Vagina (tissue), 2 donors: ENCODE results near the gene UPK2. TPM values are rescaled to one million over a fixed set of nuclear protein-coding genes. Genes with fewer than 3 reads are reported as not detected.

ENCODE experiments used
- DNase-seq, 2 donors: peaks; one replicate each; pipeline ENCODE4 v3.0.0-alpha.2; 2017; ENCODE audit errors: extremely low spot score in 2 of 2
- H3K27ac ChIP-seq: fragments of 200-600 bp; sonication (generic); one replicate; pipeline ENCODE4 v1.5.1; 2019
- H3K27me3 ChIP-seq: fragments of 200-600 bp; sonication (generic); one replicate; pipeline ENCODE4 v1.5.1; 2019
- H3K36me3 ChIP-seq, 2 donors: fragments of 200-600 bp; sonication (generic); one replicate each; pipeline ENCODE4 v1.5.1; 2017 to 2019
- H3K4me1 ChIP-seq: fragments of 200-600 bp; sonication (generic); one replicate; pipeline ENCODE4 v1.5.1; 2019
- H3K4me3 ChIP-seq, 2 donors: fragments of 200-600 bp; sonication (generic); 1 replicate in 1 of 2; 2 replicates in 1 of 2; pipeline ENCODE4 v1.5.1; 2016 to 2019
- H3K9me3 ChIP-seq: fragments of 200-600 bp; sonication (generic); one replicate; pipeline ENCODE4 v1.5.1; 2019
- POLR2A ChIP-seq, 2 donors: fragments of 450-650 bp; IDR thresholded peaks; one replicate each; pipeline ENCODE4 v1.6.1; 2017; ENCODE audit warnings: antibody characterized with exemption in 2 of 2, mild to moderate bottlenecking in 2 of 2, moderate library complexity in 2 of 2
- POLR2AphosphoS5 ChIP-seq, 2 donors: sonication (generic); formaldehyde crosslinking; IDR thresholded peaks; one replicate each; pipeline ENCODE4 v1.9.0; 2017; ENCODE audit warnings: antibody characterized with exemption in 2 of 2, mild to moderate bottlenecking in 2 of 2, low read depth in 1 of 2; ENCODE audit not compliant: insufficient read depth in 1 of 2
- intact Hi-C: fragments of 100-400 bp; cut with DNase I; formaldehyde crosslinking; loops from one replicate; pipeline ENCODE4 v1.15.1; 2023
- total RNA-seq: library from RNA; depleted of rRNA; stranded (reverse); fragments of >200 nt; gene quantifications from one replicate; pipeline ENCODE4 v1.2.3, GENCODE V29; 2016
- TF ChIP-seq, protein P1 (sequence below), 3 experiments: fragments of 450-650 bp in 2 of 3; fragments of 200-600 bp in 1 of 3; sonication (generic) in 1 of 3; IDR thresholded peaks; one replicate each; pipeline ENCODE4 v1.5.1; 2017 to 2019; ENCODE audit warnings: antibody characterized with exemption in 3 of 3, mild to moderate bottlenecking in 2 of 3, moderate library complexity in 2 of 3

UPK2 gene
- total RNA-seq, 1 donor from 2014 or later = not detected

DNA sequence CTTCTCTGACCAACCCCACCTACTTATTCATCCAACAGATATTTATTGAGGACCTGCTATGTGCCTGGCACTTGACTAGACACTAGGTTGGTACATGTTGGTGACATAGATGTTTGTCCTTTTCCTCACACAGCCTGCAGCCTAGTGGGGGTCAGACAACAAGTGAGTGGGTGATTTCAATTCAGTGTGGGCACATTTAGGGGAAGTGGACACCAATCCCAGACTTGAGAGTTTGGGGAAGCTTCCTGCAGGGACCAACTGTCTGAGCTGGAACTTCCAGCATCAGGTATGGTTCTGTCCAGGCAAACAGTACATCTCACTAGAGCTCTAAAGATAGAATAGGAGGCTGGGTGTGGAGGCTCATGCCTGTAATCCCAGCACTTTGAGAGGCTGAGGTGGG lies 24.5 kb upstream of the UPK2 start:
- H3K4me3 ChIP-seq = no peak overlapping the region
- TF ChIP-seq POLR2AphosphoS5 (IDR thresholded peaks at IDR 0.05; ENCODE audit: insufficient read depth in 1 of 2, low read depth in 1 of 2) (no peak), POLR2A (IDR thresholded peaks at IDR 0.05) (no peak)
- TF ChIP-seq, protein P1, sequence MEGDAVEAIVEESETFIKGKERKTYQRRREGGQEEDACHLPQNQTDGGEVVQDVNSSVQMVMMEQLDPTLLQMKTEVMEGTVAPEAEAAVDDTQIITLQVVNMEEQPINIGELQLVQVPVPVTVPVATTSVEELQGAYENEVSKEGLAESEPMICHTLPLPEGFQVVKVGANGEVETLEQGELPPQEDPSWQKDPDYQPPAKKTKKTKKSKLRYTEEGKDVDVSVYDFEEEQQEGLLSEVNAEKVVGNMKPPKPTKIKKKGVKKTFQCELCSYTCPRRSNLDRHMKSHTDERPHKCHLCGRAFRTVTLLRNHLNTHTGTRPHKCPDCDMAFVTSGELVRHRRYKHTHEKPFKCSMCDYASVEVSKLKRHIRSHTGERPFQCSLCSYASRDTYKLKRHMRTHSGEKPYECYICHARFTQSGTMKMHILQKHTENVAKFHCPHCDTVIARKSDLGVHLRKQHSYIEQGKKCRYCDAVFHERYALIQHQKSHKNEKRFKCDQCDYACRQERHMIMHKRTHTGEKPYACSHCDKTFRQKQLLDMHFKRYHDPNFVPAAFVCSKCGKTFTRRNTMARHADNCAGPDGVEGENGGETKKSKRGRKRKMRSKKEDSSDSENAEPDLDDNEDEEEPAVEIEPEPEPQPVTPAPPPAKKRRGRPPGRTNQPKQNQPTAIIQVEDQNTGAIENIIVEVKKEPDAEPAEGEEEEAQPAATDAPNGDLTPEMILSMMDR (IDR thresholded peaks at IDR 0.05) = no peak
- H3K27ac ChIP-seq = no peak overlapping the region
- H3K27me3 ChIP-seq = no peaks in the 10 kb centered on the region
- no peaks in the 10 kb centered on the region for H3K9me3 ChIP-seq
- no peak for DNase-seq
- intact Hi-C loops = no loop called here
- peaks cover 36% of the 10 kb centered on the region for H3K4me1 ChIP-seq
- H3K36me3 ChIP-seq = no peaks in the 10 kb centered on the region

DNA sequence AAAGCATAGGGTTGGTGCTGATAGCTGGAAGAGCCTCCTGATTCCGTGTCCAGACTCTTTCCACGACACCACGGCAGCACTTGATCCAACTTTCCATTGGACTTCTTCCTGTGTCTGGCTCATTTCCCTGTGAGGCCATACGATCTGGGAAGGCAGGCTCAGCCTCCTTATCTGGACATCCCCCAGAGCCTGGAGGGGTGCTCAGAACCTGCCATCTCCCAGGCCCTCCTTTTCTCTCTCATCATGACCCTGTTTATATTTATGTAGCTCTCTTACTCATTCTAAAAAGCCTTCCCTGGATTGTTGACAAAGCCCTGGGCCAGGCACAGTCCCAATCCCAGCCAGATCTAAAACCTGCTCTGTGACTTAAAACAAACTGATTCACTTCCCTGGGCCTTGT lies 22.6 kb upstream of the UPK2 start:
- Histone ChIP-seq H3K4me1 (peaks cover 23% of the 10 kb centered on the region), H3K9me3 (no peaks in the 10 kb centered on the region), H3K36me3 (no peaks in the 10 kb centered on the region), H3K4me3 (no peak overlapping the region), H3K27me3 (no peaks in the 10 kb centered on the region), H3K27ac (peak overlapping the region; percentile 58)
- no peak for TF ChIP-seq POLR2A (IDR thresholded peaks at IDR 0.05)
- peak in 1 of 2 donors; percentile 53 for TF ChIP-seq POLR2AphosphoS5 (IDR thresholded peaks at IDR 0.05; ENCODE audit: insufficient read depth in 1 of 2, low read depth in 1 of 2)
- TF ChIP-seq, protein P1 (IDR thresholded peaks at IDR 0.05) = no peak
- intact Hi-C loops = no loop called here
- no peak for DNase-seq

DNA sequence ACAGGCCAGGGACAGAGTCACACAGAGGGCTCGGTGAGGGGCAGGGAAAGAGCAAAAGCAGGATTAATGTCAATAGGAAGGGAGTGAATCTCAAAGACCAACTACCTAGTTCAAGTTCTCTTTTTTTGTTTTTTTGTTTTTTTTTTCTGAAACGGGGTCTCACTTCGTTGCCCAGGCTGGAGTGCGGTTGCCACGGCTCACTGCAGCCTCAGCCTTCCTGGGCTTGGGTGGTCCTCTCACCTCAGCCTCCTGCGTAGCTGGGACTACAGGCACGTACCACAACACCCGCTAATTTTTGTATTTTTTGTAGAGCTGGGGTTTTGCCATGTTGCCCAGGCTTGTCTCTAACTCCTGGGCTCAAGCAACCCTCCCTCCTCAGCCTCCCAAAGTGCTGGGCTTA lies 20.7 kb upstream of the UPK2 start:
- DNase-seq = no peak
- Histone ChIP-seq H3K4me3 (no peak overlapping the region), H3K27ac (no peak overlapping the region), H3K4me1 (peaks cover 28% of the 10 kb centered on the region), H3K9me3 (no peaks in the 10 kb centered on the region), H3K27me3 (no peaks in the 10 kb centered on the region), H3K36me3 (no peaks in the 10 kb centered on the region)
- intact Hi-C loops = no loop called here
- TF ChIP-seq, protein P1 (IDR thresholded peaks at IDR 0.05) = no peak
- TF ChIP-seq POLR2A (IDR thresholded peaks at IDR 0.05) (no peak), POLR2AphosphoS5 (IDR thresholded peaks at IDR 0.05; ENCODE audit: insufficient read depth in 1 of 2, low read depth in 1 of 2) (no peak)

DNA sequence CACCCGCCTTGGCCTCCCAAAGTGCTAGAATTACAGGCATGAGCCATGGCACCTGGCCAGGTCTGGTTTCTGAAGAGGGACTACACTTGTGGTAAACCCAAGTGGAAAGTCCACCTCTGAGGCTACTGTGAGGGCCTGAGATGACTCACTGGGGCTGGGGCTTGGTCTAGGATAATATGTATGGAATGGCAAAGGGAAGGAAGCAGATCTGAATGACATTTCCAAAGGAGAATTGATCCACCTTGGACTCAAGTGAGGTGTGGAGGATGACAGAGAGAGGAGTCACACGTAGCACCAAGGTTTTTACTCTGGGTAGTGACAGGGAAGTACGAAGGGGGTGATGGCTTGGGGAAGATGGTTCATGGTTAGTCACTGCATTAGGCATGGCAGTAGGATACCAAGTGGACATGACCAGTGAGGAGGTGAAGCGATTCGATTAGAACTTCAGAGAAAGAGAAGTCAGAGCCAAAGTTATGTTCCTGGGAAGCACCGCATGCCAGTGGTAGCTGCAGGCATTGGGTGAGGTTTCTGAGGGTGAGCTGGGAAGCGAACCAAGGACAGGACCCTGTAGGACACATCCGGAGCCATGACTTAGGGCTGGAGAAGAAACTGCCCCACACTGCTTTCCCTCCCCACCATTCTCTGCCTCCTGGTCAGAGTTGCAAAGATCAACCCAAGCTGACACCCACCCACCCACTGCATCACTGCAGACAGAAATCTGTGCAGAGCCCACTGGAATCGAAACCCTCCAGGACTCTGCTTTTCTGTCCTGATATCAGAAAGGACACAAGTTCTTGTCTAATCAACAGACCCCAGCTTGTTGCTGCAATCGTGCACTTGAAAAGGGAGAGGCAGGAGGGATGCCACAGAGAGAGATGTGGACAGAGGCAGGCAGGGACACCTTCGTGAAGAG lies 17.4 kb upstream of the UPK2 start:
- Histone ChIP-seq H3K36me3 (no peaks in the 10 kb centered on the region), H3K4me3 (no peak overlapping the region), H3K9me3 (no peaks in the 10 kb centered on the region), H3K4me1 (peaks cover 12% of the 10 kb centered on the region), H3K27me3 (no peaks in the 10 kb centered on the region), H3K27ac (no peak overlapping the region)
- DNase-seq = no peak
- no peak for TF ChIP-seq POLR2AphosphoS5 (IDR thresholded peaks at IDR 0.05; ENCODE audit: insufficient read depth in 1 of 2, low read depth in 1 of 2)
- TF ChIP-seq, protein P1 (IDR thresholded peaks at IDR 0.05) = no peak
- TF ChIP-seq POLR2A (IDR thresholded peaks at IDR 0.05) = no peak
- intact Hi-C loops = no loop called here

DNA sequence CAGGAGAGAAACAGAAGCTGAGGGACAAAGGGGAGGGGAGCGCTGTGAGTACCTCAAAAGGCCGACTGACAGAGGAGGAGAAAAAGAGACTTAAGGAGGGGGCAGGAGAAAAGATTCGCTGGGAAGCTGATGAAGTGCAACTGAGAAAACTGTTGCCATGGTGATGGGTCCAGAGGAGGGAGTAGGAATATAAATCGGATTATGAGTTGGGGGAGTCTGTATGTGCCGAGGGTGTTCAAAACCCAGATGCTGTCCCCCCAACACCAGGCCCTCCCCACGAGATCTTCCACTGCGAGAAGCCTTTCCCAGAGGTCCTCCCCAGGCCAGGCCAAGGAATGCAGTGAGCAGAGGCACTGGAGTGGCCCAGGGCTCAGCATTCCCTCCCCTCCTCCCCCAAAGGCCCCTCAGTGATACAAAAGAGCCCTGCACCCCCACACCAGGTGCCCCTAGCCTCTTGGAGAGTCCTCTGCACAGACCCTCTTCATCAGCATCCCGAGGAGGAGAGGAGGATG lies 16.6 kb upstream of the UPK2 start:
- H3K36me3 ChIP-seq = no peaks in the 10 kb centered on the region
- no peak overlapping the region for H3K27ac ChIP-seq
- peaks cover 6% of the 10 kb centered on the region for H3K4me1 ChIP-seq
- DNase-seq = no peak
- no peaks in the 10 kb centered on the region for H3K27me3 ChIP-seq
- no peak for TF ChIP-seq POLR2A (IDR thresholded peaks at IDR 0.05)
- no peak for TF ChIP-seq POLR2AphosphoS5 (IDR thresholded peaks at IDR 0.05; ENCODE audit: insufficient read depth in 1 of 2, low read depth in 1 of 2)
- TF ChIP-seq, protein P1 (IDR thresholded peaks at IDR 0.05) = no peak
- H3K4me3 ChIP-seq = no peak overlapping the region
- intact Hi-C loops = no loop called here
- no peaks in the 10 kb centered on the region for H3K9me3 ChIP-seq
